Aorta (tissue), 5 donors: ENCODE measurements around the gene PRKAR1B. TPM values are rescaled to one million over a fixed set of nuclear protein-coding genes. Genes with fewer than 3 reads are reported as not detected.

Experiments used
- ATAC-seq: fragments of 200-7000 bp; cut with Tn5 transposase; one replicate; pipeline ENCODE4 v1.9.1; 2022; ENCODE audit warnings: moderate library complexity; ENCODE audit not compliant: low FRiP score
- DNase-seq, 2 donors: peaks; one replicate each; pipeline ENCODE4 v3.0.0-alpha.2; 2020
- H3K27ac ChIP-seq, 2 donors: one replicate each; pipeline ENCODE4 v1.5.1; 2013; ENCODE audit warnings: low read length in 2 of 2, mild to moderate bottlenecking in 2 of 2, moderate library complexity in 2 of 2, control low read depth in 1 of 2, inconsistent platforms in 1 of 2, low read depth in 1 of 2
- H3K27me3 ChIP-seq, 2 donors: one replicate each; pipeline ENCODE4 v1.6.1; 2013; ENCODE audit warnings: control low read depth in 1 of 2, low read length in 1 of 2, mild to moderate bottlenecking in 1 of 2, moderate library complexity in 1 of 2; ENCODE audit not compliant: insufficient read depth in 2 of 2, control insufficient read depth in 1 of 2
- H3K36me3 ChIP-seq, 2 donors: one replicate each; pipeline ENCODE4 v1.6.1; 2013; ENCODE audit warnings: control low read depth in 1 of 2, low read length in 1 of 2, mild to moderate bottlenecking in 1 of 2; ENCODE audit not compliant: insufficient read depth in 2 of 2, control insufficient read depth in 1 of 2
- H3K4me1 ChIP-seq, 2 donors: one replicate each; pipeline ENCODE4 v1.6.1; 2013; ENCODE audit warnings: low read length in 2 of 2, control low read depth in 1 of 2, mild to moderate bottlenecking in 1 of 2, moderate library complexity in 1 of 2; ENCODE audit not compliant: insufficient read depth in 2 of 2, control insufficient read depth in 1 of 2
- H3K4me3 ChIP-seq, 2 donors: one replicate each; pipeline ENCODE4 v1.5.1; 2013; ENCODE audit warnings: low read length in 2 of 2, control low read depth in 1 of 2, mild to moderate bottlenecking in 1 of 2
- H3K9me3 ChIP-seq: one replicate; pipeline ENCODE4 v1.6.1; 2013; ENCODE audit warnings: mild to moderate bottlenecking, low read length; ENCODE audit not compliant: control insufficient read depth
- WGBS, 2 donors: extraction: QIAGEN DNeasy Blood & Tissue Kit; methylation state at CpG; one replicate each; pipeline ENCODE4 v1.1.7; 2013; 5-methylcytosine and 5-hydroxymethylcytosine counted together
- intact Hi-C, 2 donors: fragments of 100-400 bp; cut with DNase I; formaldehyde crosslinking; loops; one replicate each; pipeline versions ENCODE4 v1.14.2 to v1.15.0; 2022
- polyA plus RNA-seq, 2 donors: library from polyadenylated mRNA; stranded (reverse); fragments of 200-250 nt; gene quantifications; one replicate each; pipeline ENCODE4 v1.2.3, GENCODE V29; 2013
- total RNA-seq, 2 donors: library from RNA; stranded (reverse); fragmentation: NEBNext Ultra II Directional; extraction: Animal tissue kit (Norgen Biotek cat#: 25700); gene quantifications; one replicate each; pipeline ENCODE4 v1.2.1, GENCODE V29; 2021
- donor health status: healthy with polysubstance abuse.
- donor health status: Bipolar disorder and iron deficiency.
- donor health status: DM: no; HTN: no; CAD: no.
- donor health status: DM: no; HTN: no; CAD: no.
- donor health status: DM: yes; HTN: yes; CAD: no.

Gene PRKAR1B
- total and polyA plus RNA-seq, 4 donors = 6.6 to 16.2 (median 14.1) TPM

DNA sequence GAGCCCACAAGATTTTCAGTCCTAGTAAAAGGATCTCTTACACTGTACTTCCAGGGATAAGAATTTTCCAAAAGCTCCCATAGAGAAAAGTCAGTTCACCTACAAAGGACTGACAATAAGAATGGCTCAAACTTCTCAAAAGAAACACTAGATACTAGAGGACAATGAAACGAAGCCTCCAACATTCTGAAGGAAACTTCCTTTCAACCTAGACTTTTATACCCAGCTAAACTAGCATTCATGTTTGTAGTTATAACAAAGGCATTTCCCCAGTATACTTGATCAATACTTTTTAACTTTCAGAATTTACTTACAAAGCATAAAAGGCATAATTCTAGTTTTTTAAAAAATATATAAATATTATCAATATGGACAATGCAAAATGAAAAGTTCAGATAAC is 41.5 kb downstream of the PRKAR1B start:
- DNase-seq = no peak
- H3K4me1 ChIP-seq = no peaks in the 10 kb centered on the region
- no peaks in the 10 kb centered on the region for H3K36me3 ChIP-seq
- intact Hi-C loops = no loop called here
- ATAC-seq = no peak
- H3K9me3 ChIP-seq = no peaks in the 10 kb centered on the region
- no peak overlapping the region for H3K4me3 ChIP-seq
- H3K27ac ChIP-seq = no peak overlapping the region
- 97% methylated on average over 1 of the region's 1 CpG for WGBS, 2 donors
- H3K27me3 ChIP-seq = no peaks in the 10 kb centered on the region

GRCh38 chr7:684416-684815 is 42.7 kb downstream of the PRKAR1B start:
- H3K36me3 ChIP-seq = no peaks in the 10 kb centered on the region
- H3K4me3 ChIP-seq = no peak overlapping the region
- DNase-seq (peak in 1 of 2 donors; percentile 39), ATAC-seq (no peak)
- no peaks in the 10 kb centered on the region for H3K4me1 ChIP-seq
- intact Hi-C loops = no loop called here
- no peaks in the 10 kb centered on the region for H3K27me3 ChIP-seq
- no peak overlapping the region for H3K27ac ChIP-seq
- 95 to 96% methylated on average over 9 of the region's 9 CpGs for WGBS, 2 donors
- H3K9me3 ChIP-seq = no peaks in the 10 kb centered on the region

DNA sequence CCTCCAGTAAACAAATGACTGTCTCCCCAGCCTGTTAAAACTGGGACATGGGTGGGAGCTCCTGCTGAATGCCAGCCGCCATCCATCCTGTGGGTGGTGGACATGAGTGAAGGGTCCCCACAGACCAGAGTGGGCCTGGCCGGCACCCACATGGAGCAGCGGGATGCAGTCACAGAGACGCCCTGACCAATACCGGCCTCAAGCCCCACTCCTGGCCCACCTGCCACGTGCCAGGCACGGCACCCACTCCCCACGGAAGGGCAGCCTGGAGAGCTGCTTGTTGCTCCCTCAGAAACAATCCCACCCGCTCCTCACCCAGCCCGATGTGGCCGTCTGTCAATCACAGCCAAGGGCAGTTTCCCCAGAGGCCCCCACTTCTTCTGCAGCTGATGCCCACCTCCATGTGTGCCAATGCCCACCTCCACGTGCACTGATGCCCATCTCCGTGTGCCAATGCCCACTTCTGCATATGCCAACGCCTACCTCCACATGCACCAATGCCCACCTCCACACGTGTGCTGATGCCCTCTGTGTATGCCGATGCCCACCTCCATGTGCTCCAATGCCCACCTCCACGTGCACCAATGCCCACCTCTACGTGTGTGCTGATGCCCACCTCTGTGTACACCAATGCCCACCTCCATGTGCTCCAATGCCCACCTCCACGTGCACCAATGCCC is 43.4 kb downstream of the PRKAR1B start:
- intact Hi-C loops = no loop called here
- ATAC-seq (no peak), DNase-seq (peak in 1 of 2 donors; percentile 62)
- no peaks in the 10 kb centered on the region for H3K9me3 ChIP-seq
- H3K27ac ChIP-seq = no peak overlapping the region
- H3K27me3 ChIP-seq = no peaks in the 10 kb centered on the region
- WGBS, 2 donors = 97% methylated on average over 19 of the region's 19 CpGs
- no peaks in the 10 kb centered on the region for H3K4me1 ChIP-seq
- no peak overlapping the region for H3K4me3 ChIP-seq
- H3K36me3 ChIP-seq = no peaks in the 10 kb centered on the region

GRCh38 chr7:682810-683209 is 44.3 kb downstream of the PRKAR1B start:
- Histone ChIP-seq H3K27me3 (no peaks in the 10 kb centered on the region), H3K4me1 (no peaks in the 10 kb centered on the region), H3K4me3 (no peak overlapping the region), H3K36me3 (no peaks in the 10 kb centered on the region), H3K9me3 (no peaks in the 10 kb centered on the region), H3K27ac (no peak overlapping the region)
- DNase-seq (peak in 1 of 2 donors; percentile 36), ATAC-seq (no peak)
- intact Hi-C loops = no loop called here
- 97% methylated on average over 11 of the region's 11 CpGs for WGBS, 2 donors

- intact Hi-C loops = no loop called here
- DNase-seq (peak in 1 of 2 donors; percentile 49), ATAC-seq (no peak)
- H3K36me3 ChIP-seq = no peaks in the 10 kb centered on the region
- WGBS, 2 donors = 95 to 97% methylated on average over 13 of the region's 13 CpGs
- H3K27ac ChIP-seq = no peak overlapping the region
- H3K9me3 ChIP-seq = no peaks in the 10 kb centered on the region
- no peak overlapping the region for H3K4me3 ChIP-seq
- H3K27me3 ChIP-seq = no peaks in the 10 kb centered on the region
- H3K4me1 ChIP-seq = no peaks in the 10 kb centered on the region
These were observed 45.4 kb downstream of the PRKAR1B start for GRCh38 chr7:681551-682307.

DNA sequence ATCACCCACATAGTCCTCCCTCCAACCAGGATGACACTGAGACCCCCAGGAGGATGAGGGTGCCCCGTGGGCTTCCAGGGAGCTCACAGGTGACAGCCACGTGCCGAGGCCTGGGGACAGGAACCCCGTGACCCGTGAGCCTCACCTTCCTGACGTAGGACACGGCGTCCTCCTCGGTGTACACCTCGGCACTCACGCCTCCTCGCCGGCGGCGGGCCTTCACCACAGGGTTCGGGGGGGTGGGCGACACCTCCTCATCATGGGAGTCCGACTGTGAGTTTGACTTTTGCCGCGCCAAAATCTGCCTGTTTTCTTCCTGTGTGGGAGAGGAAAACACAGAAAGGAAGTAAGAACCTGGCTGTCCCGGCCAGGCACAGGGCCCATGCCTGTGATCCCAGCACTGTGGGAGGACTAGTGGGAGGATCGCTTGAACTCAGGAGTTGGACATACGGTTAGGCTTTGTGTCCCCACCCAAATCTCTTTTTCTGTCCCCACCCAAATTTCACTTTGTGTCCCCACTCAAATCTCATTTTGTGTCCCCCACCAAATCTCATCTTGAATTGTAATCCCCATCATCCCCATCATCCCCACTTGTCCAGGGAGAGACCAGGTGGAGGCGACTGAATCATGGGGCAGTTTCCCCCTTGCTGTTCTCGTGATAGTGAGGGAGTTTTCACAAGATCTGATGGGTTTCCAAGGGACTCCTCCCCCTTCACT is 46.5 kb downstream of the PRKAR1B start:
- ATAC-seq (no peak), DNase-seq (peak in 1 of 2 donors; percentile 68)
- H3K9me3 ChIP-seq = no peaks in the 10 kb centered on the region
- no peaks in the 10 kb centered on the region for H3K4me1 ChIP-seq
- WGBS, 2 donors = 94 to 97% methylated on average over 25 of the region's 25 CpGs
- intact Hi-C loops = no loop called here
- H3K4me3 ChIP-seq = no peak overlapping the region
- no peaks in the 10 kb centered on the region for H3K36me3 ChIP-seq
- H3K27me3 ChIP-seq = no peaks in the 10 kb centered on the region
- H3K27ac ChIP-seq = no peak overlapping the region

DNA sequence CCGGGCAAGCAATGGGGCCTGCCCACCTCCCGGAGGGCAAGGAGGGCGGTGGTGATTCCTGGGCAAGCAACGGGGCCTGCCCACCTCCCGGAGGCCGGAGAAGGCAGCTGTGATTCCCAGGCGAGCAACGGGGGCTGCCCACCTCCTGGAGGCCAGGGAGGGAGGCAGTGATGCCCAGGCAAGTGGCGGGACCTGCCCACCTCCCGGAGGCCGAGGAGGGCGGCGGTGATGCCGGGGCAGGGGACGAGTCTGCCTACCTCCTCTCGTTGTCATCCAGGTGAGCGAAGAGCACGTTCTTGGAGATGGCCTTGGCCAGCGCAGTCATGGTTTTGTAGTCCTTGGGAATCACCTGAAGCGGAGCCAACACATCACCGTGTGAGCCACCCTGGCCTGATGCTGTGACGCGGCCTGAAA is 50.1 kb downstream of the PRKAR1B start:
- no peak overlapping the region for H3K27ac ChIP-seq
- ATAC-seq = no peak
- peak in 1 of 2 donors; percentile 64 for DNase-seq
- 97% methylated on average over 20 to 23 of the region's 23 CpGs for WGBS, 2 donors
- H3K4me3 ChIP-seq = no peak overlapping the region
- intact Hi-C loops = no loop called here
- H3K36me3 ChIP-seq = no peaks in the 10 kb centered on the region
- H3K27me3 ChIP-seq = no peaks in the 10 kb centered on the region
- no peaks in the 10 kb centered on the region for H3K4me1 ChIP-seq
- H3K9me3 ChIP-seq = no peaks in the 10 kb centered on the region

DNA sequence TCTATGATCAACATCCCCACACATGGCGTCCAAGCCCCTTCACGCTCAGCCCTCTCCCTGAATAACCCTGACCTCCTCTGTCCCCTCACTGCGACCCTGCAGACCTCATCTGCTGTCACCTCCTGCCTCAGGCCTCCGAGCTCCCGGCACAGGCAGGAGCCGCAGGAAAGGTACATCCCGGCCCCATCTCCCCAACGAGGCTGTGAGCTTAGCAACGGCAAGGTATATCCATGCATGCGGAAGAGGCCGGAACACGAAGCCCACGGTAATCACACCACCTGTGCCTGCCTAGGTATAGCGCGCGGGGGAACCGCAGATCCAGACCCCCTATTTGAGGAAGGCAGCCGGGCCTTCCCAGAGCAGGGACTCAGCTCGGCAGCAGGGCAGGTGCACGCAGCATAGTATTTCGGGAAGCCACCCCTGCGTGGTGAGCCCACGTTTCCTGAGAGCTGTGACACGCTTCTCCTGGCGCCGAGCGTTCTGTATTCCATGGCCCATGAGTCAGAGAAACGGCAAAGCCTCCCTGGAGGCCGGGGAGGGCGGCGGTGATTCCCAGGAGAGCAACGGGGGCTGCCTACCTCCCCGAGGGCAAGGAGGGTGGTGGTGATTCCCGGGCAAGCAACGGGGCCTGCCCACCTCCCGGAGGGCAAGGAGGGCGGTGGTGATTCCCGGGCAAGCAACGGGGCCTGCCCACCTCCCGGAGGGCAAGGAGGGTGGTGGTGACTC is 50.7 kb downstream of the PRKAR1B start:
- H3K27ac ChIP-seq = no peak overlapping the region
- no peaks in the 10 kb centered on the region for H3K27me3 ChIP-seq
- intact Hi-C loops = no loop called here
- DNase-seq = peak in 1 of 2 donors; percentile 47
- H3K4me3 ChIP-seq = no peak overlapping the region
- no peaks in the 10 kb centered on the region for H3K4me1 ChIP-seq
- WGBS, 2 donors = 95 to 96% methylated on average over 35 to 40 of the region's 40 CpGs
- H3K9me3 ChIP-seq = no peaks in the 10 kb centered on the region
- no peak for ATAC-seq
- no peaks in the 10 kb centered on the region for H3K36me3 ChIP-seq
